Fibroblast of villous mesenchyme (primary cell): Measurements from ENCODE around the gene COL5A2. TPM values are rescaled to one million over a fixed set of nuclear protein-coding genes. Genes with fewer than 3 reads are reported as not detected.

ENCODE experiments used
- DNase-seq: peaks from one replicate; pipeline ENCODE4 v3.0.0-alpha.2; 2010; ENCODE audit warnings: low read depth
- H3K4me3 ChIP-seq: 2 replicates; pipeline ENCODE4 v1.5.1; 2011; ENCODE audit warnings: low read depth, mild to moderate bottlenecking, low read length
- total RNA-seq: library from RNA; depleted of rRNA; stranded (reverse); fragments of >200 nt; gene quantifications from 2 replicates; pipeline ENCODE4 v1.2.3, GENCODE V29; 2012
- TF ChIP-seq, protein P1 (sequence below): IDR thresholded peaks from 2 replicates; pipeline ENCODE4 v1.5.1; 2012; ENCODE audit warnings: low read depth, mild to moderate bottlenecking, low read length; ENCODE audit not compliant: insufficient read depth

The COL5A2 gene
- total RNA-seq, 1 donor, result 693 TPM

DNA sequence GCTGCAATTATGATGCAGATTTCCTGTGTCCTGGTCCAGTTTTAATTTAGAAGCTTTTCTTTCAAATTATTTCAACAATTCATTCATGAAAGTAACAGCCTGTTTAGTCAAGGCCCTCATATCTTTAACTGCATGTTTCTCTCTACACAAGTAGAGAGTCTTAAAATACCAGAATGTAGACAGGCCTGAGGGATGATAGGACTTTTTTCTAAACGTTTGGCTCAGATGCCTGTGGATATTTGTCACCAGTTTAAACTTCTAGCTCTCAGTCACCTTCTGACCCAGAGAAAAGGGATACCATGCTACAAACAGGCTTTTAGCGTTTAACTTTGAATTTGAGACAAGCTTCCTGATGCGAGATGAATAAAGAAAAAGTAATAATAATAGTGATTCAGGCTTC lies 15.7 kb downstream of the COL5A2 start:
- no peak overlapping the region for H3K4me3 ChIP-seq
- TF ChIP-seq, protein P1, sequence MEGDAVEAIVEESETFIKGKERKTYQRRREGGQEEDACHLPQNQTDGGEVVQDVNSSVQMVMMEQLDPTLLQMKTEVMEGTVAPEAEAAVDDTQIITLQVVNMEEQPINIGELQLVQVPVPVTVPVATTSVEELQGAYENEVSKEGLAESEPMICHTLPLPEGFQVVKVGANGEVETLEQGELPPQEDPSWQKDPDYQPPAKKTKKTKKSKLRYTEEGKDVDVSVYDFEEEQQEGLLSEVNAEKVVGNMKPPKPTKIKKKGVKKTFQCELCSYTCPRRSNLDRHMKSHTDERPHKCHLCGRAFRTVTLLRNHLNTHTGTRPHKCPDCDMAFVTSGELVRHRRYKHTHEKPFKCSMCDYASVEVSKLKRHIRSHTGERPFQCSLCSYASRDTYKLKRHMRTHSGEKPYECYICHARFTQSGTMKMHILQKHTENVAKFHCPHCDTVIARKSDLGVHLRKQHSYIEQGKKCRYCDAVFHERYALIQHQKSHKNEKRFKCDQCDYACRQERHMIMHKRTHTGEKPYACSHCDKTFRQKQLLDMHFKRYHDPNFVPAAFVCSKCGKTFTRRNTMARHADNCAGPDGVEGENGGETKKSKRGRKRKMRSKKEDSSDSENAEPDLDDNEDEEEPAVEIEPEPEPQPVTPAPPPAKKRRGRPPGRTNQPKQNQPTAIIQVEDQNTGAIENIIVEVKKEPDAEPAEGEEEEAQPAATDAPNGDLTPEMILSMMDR, result no peak
- peak; percentile 69 for DNase-seq

DNA sequence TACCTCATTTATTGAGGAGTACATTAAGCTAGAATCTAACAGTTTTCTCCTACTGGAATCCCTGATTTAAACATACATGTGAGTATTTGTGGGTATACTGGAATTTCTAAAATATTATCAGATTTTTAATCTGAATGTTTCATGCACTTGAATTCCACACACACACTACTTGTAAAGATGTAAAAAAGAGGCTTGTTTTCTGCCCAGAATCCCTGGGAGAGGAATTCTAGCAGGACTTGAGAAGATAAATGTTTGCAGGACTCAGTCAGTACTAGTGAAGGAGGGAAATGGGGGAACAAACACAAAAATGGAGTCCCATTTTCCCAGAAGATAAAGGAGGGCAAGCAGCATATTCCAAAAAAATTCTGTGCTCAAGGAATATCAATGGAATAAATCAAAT lies 17.0 kb downstream of the COL5A2 start:
- H3K4me3 ChIP-seq, result no peak overlapping the region
- TF ChIP-seq, protein P1, result no peak
- DNase-seq, result no peak

DNA sequence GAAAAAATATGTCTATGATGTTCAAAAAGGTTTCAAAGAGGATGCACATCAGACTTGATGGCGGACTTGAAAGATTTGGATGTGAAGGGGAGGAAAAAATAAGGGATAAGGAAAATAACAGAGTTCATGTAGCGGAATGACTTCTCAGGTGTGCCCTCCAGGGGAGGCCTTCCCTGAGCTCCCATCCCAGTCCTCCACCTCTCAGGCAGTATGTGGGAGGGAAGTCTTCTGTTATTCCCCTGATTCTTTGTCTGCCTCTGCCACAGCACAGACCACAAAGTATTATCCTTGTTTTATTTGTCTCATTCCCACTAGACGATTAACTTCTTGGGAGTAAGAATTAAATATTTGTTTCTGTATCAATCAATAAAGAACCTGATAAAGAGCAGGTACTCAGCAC lies 17.7 kb downstream of the COL5A2 start:
- TF ChIP-seq, protein P1, result no peak
- H3K4me3 ChIP-seq, result no peak overlapping the region

DNA sequence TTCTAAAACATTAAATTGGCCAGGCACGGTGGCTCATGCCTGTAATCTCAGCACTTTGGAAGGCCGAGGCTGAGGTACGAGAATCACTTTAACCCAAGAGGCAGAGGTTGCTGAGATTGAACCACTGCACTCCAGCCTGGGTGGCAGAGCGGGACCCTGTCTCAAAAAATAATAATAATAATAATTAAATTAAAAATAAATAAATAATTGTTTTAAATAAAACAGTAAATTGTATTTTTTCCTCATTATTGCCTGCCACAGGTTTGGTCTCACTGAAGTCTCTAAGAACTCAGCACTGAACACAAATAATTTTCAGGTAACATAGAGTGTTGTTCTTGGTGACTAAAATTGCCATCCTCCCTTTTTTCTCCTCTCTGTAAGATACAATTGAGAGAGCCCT lies 19.8 kb downstream of the COL5A2 start:
- no peak overlapping the region for H3K4me3 ChIP-seq
- TF ChIP-seq, protein P1, result no peak
- DNase-seq, result no peak

More for the DNA sequence above, 17.7 kb downstream of the COL5A2 start:
- no peak for DNase-seq

DNA sequence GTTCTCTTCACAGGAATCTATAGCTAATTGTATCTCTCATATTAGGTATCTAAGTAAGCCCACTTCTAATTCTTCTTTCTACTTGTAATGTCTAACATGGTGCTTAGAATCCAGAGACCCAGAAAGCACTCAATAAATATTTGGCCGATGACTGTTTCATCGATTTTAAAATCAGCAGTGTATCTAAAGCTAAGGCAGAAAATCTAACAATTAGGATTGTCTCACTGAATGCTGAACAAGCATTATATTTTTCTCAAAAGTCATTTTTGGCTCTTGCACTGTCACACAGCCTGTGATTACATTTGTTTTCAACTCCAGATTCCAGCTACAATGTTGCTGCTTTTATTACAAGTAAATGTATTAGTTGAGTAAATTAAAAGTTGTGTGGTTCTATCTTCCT lies 20.3 kb downstream of the COL5A2 start:
- DNase-seq, result no peak
- TF ChIP-seq, protein P1, result no peak
- no peak overlapping the region for H3K4me3 ChIP-seq

DNA sequence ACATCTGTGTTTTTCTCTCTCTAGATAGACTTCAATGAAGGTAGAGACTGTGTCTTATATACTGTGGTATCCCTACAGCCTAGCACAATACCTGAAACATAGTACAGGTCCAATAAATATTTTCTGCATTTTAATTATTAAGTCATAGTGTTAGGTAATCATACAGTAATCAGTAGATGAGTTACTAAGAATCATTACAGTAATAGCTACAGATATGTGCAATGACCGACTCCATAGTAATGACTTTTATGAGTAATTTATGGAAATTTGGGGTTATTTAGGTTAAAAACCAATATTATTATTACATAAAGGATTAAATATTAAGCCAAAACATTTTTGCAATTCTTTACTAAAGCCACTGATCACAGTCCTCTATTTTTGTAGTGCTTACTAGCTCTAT lies 21.6 kb downstream of the COL5A2 start:
- H3K4me3 ChIP-seq, result no peak overlapping the region
- no peak for DNase-seq
- TF ChIP-seq, protein P1, result no peak

DNA sequence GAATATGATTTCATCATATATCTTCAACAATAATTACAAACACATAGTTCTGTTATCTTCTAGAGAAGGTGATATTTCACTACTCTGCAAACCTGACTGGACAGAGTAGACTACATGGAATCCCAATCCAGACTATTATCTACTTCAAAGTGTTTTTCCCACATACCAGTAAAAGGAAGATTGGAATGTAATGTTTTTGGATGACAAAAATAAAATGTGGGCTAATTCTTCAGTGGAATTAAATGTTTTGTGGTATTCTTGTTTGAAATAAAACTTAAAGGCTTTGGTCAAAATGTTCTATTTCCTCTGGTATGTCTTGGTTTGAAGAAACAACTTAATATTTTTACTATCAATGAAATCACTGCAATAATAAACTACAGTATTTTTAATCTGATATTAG lies 22.1 kb downstream of the COL5A2 start:
- TF ChIP-seq, protein P1, result no peak
- H3K4me3 ChIP-seq, result no peak overlapping the region
- DNase-seq, result no peak
